Urothelium cell line (cell line): Measurements from ENCODE around the gene COL28A1.
"Not testable (repeated sequence)": the region's sequence is repeated elsewhere in the genome, so short reads cannot be mapped to it uniquely, and the experiment has no call there.

ENCODE experiments used
- DNase-seq: peaks from one replicate; pipeline ENCODE4 v3.0.0; 2011; ENCODE audit warnings: low spot score, mixed read lengths
- FAIRE-seq: peaks from 2 replicates; lab custom pipeline; 2011; peaks lifted over from hg19 to GRCh38; lab: Jason Lieb, UNC

COL28A1 gene

DNA sequence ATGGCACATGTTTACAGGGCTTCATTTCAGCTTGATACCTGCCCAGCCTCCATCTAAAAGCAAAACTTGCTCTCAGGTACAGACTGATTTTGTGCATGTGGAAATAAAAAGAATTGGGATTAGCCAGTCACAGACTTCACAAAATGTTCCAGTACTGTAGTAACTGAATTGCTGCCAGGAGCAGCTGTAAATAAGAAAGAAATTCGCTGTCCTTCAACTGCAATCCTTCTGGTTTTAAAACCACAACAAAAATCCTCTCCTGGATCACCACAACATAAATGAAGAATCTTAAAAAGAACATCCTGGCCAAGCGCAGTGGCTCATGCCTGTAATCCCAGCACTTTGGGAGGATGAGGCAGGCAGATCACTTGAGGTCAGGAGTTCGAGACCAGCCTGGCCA lies 27.1 kb upstream of the COL28A1 start:
- no peak for DNase-seq
- FAIRE-seq, result no peak

DNA sequence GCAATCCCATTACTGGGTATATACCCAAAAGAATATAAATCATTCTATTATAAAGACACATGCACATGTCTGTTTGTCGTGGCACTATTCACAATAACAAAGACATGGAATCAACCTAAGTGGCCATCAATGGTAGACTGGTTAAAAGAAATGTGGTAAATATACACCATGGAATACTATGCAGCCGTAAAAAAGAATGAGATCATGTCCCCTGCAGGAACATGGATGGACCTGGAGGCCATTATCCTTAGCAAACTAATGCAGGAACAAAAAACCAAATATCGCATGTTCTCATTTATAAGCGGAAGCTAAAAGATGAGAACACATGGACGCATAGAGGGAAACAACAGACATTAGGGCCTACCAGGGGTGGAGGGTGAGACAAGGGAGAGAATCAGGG lies 25.9 kb upstream of the COL28A1 start:
- not testable (repeated sequence) for FAIRE-seq, DNase-seq

DNA sequence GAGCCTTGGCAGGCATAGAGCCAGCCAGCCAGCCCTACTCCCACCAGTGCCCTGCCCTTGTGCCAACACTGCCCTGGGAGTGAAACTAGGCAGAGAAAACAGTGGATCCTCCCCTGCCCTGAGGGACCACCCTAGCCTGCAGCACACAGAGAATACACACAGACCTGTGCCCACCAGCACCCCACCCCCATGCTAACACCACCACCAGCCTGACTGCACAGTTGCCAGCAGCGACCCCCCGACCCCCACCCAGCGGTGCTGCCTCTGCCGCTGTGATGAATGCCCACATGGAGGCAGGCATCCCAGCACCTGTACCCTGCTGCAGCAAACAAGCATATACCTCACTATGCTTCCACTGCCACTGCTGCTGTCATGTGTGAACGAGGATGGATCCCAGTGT lies 21.6 kb upstream of the COL28A1 start:
- FAIRE-seq (peak; percentile 48), DNase-seq (no peak)

DNA sequence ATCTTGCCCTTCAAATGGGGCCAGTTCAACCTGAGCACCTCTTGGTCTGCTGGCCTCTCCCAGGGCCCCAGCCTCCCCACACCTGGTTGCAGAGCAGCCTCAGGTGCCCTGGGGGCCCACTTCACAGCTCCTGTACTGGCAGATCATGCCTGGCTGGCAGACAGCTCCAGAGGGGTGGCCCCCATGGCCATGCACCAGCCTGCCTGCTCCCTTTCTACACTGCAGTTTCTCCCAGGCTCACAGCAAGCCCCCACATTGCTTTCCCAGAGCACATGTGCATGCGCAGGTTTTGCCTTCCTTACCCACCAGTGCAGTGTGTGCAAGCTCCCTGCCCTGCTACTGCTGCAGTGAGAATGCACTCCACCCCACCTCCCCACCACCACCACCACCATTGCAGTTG lies 21.2 kb upstream of the COL28A1 start:
- no peak for DNase-seq
- no peak for FAIRE-seq

DNA sequence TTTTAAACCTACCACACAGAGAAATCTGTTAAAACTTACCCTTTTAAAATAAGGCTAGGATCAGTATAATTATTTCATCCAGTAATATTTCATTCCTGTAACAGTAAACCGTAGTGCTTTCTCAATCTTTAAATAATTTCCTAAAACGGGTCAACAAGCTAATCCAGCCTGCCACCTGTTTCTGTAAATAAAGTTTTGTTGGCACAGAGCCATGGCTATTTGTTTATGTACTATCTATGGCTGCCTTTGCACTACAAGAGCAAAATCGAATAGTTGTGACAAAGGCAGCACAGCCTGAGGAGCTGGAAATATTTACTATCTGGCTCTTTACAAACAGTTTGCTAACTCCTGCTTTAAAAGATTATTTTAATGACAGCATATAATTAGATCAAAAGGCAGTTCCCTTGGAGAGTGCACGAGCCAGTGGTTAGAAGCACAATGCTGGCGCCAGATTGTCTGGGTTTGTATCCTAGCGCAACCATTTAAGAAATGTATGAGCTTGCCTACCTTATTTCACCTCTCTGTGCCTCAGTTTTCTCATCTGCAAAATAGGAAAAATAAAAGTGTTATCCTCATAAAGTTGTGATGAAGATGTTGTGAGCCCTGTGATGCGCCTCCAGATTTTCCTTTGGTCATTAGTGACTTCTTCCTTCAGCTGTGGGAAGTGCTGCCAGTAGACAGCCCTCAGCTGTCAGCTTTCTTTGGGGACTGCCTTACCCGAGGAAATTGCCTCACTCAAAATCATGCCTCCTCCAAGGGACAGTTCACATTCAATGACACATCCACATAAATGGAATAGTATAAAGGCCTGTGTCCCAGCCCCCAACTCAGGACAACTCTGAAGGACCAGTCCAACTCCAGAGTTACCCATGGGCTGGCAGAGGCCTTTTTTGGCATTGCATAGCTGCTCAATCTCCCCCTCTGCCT lies 19.2 kb upstream of the COL28A1 start:
- peak; percentile 86 for FAIRE-seq

DNA sequence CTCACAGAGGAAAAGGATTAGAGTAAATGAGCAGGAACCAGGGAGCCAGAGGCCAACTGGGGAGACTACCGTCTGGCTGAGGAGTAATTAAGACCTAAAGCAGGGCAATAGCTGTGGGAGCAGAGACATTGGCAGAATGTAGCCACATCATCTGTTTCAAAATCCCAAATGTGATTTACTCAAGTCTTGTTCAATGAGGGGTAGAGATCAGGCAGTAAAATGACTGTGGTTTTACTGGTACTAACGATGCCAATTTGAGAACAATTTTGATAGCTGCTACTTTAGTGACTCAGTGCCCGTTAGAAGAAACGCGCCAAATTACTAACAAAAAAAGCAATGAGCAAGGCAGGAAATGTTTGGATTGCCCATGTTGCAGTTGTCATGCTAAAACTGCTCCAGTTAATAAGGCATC lies 18.4 kb upstream of the COL28A1 start:
- FAIRE-seq, result no peak
- DNase-seq, result no peak

More for the DNA sequence above, 19.2 kb upstream of the COL28A1 start:
- DNase-seq, result no peak

DNA sequence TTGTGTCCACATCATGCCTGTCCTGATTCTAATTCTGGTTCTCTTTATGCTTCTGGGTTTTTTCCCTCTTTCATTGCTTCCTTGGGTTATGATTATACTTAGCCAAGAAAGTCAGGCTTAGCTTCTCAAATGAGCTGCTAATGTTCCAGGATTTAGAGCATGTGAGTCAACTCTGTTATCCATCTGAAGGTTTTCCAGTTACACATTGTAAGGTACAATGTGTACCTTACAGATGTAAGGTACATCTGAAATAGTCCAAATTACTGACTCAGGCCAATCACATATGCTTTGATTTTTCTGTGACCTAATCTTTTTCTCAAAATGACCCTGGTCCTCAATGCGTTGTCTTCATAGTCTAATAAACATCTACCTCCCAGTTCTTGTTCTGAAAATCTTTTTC lies 17.7 kb upstream of the COL28A1 start:
- DNase-seq (no peak), FAIRE-seq (no peak)

DNA sequence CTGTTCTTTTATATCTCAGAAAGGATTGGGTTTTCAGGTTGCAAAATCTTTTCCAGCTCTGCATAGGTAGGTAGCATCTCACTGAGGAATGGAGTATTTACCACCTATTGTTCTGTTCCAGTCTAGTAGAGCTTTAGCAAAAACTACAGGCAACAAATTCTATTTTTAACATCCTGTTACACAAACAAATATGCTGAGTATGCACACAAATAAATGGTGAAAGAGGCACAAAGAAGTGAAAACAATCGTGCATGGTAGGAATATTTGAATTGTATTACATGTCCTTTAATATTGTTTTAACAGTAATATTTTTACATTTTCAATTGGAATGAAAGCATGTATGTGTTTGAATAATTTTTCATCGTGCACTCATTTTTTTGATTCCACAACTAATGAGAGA lies 16.5 kb upstream of the COL28A1 start:
- FAIRE-seq (no peak), DNase-seq (no peak)

DNA sequence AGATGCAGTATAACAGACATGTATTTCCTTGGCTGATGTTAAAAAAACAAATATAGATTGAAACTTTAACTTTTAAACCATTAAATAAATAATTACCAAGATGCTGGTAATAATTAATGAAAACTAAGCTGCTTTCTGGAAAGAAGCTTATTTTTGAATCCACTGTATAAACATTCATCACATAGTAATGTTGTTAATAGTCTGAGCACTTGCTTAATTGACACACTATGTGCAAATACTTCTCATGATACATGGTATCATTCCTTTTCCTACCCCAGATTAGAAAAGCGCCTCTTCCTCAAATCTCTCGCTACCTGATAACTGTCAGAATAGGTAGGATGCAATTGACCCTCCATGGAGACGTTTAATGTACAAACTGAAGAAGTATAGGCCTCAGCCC lies 15.0 kb upstream of the COL28A1 start:
- no peak for DNase-seq
- FAIRE-seq, result no peak

DNA sequence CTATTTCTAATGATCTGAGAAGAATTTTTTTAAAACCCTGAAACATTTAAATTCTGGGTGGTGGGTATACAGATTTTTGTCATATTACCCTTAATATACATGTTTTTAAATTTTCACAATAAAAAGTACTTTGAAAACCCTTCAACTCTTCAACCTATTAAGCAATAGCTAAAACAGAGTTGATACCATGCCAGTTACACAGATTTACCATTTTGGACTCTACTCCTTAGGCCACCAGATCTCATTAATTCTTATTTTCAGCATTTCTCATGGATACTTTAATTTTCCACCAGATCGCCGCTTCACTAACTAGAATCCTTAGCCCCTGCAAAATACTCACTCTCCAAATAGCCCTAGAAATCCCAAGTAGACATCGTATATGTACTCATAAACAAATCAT lies 12.7 kb upstream of the COL28A1 start:
- FAIRE-seq, result no peak
- DNase-seq, result no peak

DNA sequence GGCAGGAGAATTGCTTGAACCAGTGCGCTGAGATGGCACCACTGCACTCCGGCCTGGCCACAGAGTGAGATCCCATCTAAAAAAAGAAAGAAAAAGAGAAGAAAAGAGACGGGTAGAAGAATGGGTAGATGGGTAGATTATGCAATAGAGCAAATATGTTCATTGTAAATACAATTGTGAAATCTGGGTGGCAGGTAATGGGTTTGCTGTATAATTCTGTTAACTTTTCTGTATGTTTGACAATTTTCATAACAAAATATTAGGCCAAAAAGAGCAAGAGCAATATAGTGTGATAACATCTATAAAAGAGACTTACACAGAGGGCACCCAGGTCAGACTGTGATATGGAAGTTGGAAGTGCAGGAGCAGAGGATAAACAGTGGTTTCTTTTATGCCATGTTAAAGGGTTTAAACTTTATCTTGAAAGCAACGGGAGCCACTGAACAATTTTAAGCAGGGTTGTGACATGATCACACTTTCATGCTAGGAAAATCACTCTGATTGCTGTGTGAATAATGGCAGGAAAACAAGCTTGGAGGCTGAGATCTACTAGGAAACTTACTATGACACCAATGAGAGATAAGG lies 6.7 kb upstream of the COL28A1 start:
- no peak for DNase-seq
- FAIRE-seq, result peak; percentile 58

DNA sequence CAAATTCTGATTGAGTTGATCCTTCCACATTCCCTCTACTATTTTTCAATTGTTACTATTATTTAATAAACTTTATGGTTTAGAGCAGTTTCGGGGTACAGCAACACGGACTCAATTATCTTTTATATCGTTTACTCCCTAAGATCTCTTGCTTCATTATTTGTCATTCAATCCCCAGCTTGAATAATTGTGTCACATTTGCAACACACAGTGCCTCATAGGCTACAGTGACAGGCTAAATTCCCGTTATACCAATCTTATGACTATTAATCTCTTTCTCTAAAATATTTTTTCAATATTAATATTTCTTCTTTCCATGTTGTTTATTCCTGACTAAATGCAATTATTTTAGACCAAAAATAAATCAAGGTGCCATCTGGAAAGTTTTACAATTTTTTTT lies 4.0 kb upstream of the COL28A1 start:
- FAIRE-seq (no peak), DNase-seq (no peak)

DNA sequence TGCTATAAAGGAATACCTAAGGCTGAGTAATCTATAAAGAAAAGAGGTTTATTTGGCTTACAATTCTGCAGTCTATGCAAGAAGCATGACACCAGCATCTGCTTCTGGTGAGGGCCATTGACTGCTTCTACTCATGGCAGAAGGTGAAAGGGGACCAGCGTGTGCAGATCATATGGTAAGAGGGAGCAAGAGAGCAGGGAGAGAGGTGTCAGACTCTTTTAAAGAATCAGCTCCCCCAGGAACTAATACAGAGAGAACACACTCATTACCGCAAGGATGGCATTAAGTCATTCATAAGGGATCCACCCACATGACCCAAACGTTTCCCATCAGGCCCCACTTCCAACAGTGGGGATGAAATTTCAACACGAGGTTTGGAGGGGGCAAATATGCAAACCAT lies 3.5 kb upstream of the COL28A1 start:
- FAIRE-seq (no peak), DNase-seq (no peak)

DNA sequence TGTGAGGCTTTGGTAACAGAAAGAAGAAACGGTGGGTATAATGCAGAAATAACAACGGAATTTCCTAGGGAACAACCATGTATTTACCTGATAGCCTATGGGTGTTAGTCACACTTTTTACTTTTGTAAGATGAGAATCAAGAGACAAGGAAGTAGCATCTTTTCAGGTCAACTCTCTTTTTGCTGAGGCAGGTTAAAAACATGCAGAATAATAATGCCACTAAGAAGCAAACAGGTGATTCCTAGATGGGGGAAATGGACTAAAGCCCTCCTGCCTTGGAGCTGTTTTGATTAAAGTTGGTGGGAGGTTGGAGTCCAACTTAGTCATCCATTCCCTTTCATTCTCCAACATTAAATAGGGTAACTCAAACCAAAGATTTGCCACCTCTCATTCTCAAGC lies 2.0 kb upstream of the COL28A1 start:
- no peak for FAIRE-seq
- no peak for DNase-seq

DNA sequence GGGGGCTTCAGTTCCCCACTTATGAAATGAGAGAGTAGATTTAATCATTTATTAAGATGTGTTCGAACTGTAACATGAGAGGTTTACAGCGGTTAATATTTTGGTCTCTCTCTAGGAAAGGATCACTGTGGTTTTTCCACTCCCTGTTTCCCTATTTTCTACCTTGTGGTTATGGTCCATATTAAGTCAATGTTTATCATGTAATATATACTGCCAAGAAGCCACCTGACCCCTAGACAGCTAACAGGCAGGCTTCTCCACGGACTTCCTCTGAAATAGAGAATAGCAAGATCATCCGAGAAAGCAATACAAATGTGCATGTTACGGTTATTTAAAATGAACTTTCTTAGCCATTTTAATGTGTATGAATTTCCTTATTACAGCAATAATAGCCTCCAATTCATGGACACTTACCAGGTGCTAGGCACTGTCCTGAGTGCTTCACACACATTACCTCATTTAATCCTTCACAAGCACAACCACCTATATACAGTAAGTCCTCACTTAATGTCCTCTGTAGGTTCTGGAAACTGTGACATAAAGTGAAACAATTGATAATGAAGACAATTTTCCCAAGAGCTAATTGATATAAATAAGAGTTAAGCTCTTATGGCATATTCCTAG lies 835 bp upstream of the COL28A1 start:
- peak; percentile 56 for FAIRE-seq
- DNase-seq, result no peak

DNA sequence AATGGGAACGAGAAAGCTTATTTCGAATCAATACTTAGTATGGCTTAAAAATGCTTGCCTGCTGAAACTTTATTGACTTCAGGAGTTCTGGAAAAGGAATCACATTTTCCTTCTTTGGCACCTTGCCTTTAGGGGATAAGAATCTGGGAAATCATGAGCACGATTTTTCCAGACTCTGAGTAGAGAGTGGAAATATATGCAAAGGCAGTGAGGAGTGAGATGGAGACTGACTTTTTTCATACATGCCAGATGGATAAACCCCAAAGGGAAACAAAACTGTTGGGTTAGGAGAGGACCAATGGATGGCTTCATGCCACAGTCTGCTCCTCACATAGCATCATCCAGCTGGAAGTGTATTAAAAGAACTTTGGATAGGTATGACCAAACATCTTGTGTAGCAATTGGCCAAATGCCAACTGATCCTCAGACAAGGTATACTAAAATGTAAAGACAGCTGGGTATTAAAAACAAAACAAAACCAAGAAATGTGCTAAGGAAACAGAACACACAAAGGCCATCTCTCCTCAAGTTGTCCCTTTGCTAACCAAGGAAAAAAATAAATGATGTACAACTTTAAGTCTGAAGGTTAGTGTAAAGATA lies 1.7 kb downstream of the COL28A1 start:
- peak; percentile 86 for FAIRE-seq
- DNase-seq, result no peak

DNA sequence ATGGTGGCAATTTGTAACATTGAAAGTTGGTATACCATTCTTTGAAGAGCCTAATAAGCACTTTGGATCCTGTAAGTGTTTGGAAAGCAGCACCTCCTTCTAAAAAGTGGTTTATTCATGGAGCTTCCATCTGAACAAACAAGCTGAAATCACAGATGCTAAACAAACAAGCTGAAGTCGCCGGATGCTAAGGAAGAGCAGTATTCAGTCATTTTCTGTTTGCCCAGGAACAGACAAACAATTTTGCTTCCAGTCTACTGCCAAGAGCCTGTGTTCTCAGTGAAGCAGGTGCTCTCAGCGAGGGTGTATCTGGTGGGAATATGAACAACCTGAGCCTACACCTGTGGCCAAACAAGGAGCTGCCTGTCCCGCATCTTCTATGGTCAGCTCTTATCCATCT lies 6.3 kb downstream of the COL28A1 start:
- DNase-seq (no peak), FAIRE-seq (no peak)

DNA sequence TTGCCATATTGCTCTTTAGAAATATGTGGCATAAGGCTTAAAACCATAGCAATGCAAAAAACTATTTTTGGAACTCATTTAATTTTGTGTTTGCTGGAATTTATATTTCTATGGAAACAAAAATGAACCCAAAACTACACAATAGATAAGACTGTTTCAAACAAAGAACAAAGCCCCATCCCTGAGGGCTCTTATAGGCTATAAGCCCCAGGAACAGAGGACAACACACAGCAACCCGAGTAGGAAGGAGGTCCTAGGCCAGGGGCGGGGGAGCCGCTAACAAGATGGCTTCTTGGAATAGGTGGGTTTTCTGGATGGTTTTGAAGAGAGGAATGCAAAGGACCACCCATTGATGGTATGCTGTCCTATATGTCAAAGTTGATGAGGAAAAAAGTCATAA lies 8.6 kb downstream of the COL28A1 start:
- DNase-seq (no peak), FAIRE-seq (peak; percentile 70)

DNA sequence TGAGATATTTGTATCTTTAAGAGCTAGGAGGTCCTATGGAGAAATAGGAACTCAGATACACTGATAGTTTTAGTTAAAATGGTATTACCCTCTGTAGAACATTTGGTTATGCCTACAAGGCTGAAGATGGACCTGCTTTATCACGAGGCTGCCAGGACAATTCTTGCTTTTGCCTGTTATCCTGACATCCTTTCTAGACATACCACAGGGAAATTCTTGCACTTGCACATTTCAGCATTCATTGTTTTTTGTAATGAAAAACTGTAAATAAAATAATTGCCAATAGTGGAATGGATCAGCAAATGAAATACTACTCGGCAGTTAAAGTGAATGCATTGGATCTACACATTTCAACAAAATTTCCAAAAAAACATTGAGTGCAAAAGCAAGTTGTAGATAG lies 9.7 kb downstream of the COL28A1 start:
- no peak for FAIRE-seq
- DNase-seq, result no peak

DNA sequence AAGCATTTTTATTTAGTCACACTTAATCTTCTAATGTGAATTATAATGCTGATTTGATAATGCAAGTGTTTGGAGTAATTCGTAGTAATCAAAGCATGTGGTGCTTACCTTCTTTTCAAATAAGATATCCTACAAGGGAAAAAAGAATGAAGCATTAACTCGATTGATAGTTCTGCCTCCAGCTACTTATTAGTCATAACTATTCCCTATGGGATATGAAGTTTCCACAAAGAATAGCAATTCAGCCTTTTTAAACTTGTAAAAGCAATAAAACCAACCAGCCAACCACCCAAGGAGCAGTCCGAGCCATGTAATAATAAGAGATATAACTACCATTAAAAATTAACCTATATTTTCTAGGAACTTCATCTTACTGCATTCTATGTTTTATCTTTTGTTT lies 11.6 kb downstream of the COL28A1 start:
- DNase-seq (no peak), FAIRE-seq (no peak)

DNA sequence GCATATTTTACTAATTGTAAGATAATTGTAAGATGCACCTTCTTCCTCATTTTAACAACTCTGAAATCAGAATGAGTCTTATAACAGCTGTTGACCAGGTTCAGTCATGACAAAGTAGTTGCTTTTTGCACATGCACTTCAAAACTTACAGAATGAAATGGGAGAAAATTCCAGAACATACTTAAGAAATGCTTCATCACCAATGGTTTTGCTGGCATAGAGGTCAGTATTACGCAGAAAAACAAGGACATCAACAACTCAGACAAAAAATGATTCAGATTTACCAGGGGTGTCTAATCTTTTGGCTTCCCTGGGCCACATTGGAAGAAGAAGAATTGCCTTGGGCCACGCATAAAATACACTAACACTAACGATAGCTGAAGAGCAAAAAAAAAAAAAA lies 13.3 kb downstream of the COL28A1 start:
- FAIRE-seq (no peak), DNase-seq (no peak)

DNA sequence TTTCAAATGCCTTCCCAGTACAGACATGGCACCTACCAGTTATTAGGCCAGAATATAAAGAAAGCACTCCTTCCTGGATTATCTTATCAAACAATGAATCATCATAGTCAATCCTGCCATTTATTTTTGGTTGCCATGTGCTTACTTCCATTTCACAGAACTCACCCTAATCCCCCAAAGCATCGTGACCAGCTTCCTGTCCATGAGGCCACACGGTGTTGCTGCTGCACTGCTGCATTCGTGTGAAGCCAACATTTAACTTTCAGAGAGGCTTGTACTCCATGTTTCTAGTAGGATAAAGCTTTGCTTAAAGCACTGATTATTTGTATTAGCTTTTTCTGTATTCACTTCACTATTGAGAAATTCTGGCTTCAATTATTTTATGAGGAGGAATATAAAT lies 14.4 kb downstream of the COL28A1 start:
- DNase-seq (no peak), FAIRE-seq (peak; percentile 86)
